CD4-positive, alpha-beta T cell treated with Interferon alpha-2 for 1 hour (primary cell): ENCODE measurements around the gene RNF144A.
"Not testable (repeated sequence)": the region's sequence is repeated elsewhere in the genome, so short reads cannot be mapped to it uniquely, and the experiment has no call there.

Experiments used
- DNase-seq, 2 donors: peaks; one replicate each; pipeline ENCODE4 v3.0.0-alpha.2; 2020 to 2022

Gene RNF144A

GRCh38 chr2:6973895-6974545 is 56.8 kb downstream of the RNF144A start:
- DNase-seq, result no peak

- no peak for DNase-seq
Measured at GRCh38 chr2:6975988-6976387, 58.8 kb downstream of the RNF144A start.

GRCh38 chr2:6977113-6977741 is 60.0 kb downstream of the RNF144A start:
- no peak for DNase-seq

- DNase-seq, result no peak
Measured at GRCh38 chr2:6977786-6978185, 60.6 kb downstream of the RNF144A start.

- DNase-seq, result no peak
Measured at GRCh38 chr2:6978991-6979390, 61.8 kb downstream of the RNF144A start.

GRCh38 chr2:6982449-6982848 is 65.2 kb downstream of the RNF144A start:
- DNase-seq, result no peak

- no peak for DNase-seq
Measured at GRCh38 chr2:6982934-6983589, 65.8 kb downstream of the RNF144A start.

- DNase-seq, result no peak
Measured at GRCh38 chr2:6986301-6986911, 69.2 kb downstream of the RNF144A start.

- DNase-seq, result no peak
Measured at GRCh38 chr2:6986912-6987361, 69.7 kb downstream of the RNF144A start.

GRCh38 chr2:6990871-6991270 is 73.7 kb downstream of the RNF144A start:
- DNase-seq, result no peak

- DNase-seq, result no peak
Measured at GRCh38 chr2:6992794-6993228, 75.6 kb downstream of the RNF144A start.

GRCh38 chr2:6993229-6993640 is 76.0 kb downstream of the RNF144A start:
- DNase-seq, result no peak

GRCh38 chr2:6993936-6994335 is 76.7 kb downstream of the RNF144A start:
- DNase-seq, result no peak

- DNase-seq, result no peak
Measured at GRCh38 chr2:6994536-6995128, 77.4 kb downstream of the RNF144A start.

- DNase-seq, result no peak
Measured at GRCh38 chr2:6995391-6996097, 78.3 kb downstream of the RNF144A start.

GRCh38 chr2:6999211-6999877 is 82.1 kb downstream of the RNF144A start:
- no peak for DNase-seq

GRCh38 chr2:7001395-7001794 is 84.2 kb downstream of the RNF144A start:
- DNase-seq, result not testable (repeated sequence)

GRCh38 chr2:7003895-7004294 is 86.7 kb downstream of the RNF144A start:
- no peak for DNase-seq

GRCh38 chr2:7004636-7005035 is 87.4 kb downstream of the RNF144A start:
- no peak for DNase-seq

GRCh38 chr2:7007488-7007845 is 90.3 kb downstream of the RNF144A start:
- no peak for DNase-seq

- peak in 1 of 2 donors; percentile 18 for DNase-seq
Measured at GRCh38 chr2:7007846-7008741, 90.9 kb downstream of the RNF144A start.
